Smooth muscle cell (in vitro differentiated cells): ENCODE results near the gene ZNF784. TPM values are rescaled to one million over a fixed set of nuclear protein-coding genes. Genes with fewer than 3 reads are reported as not detected.

ENCODE experiments used
- DNase-seq: peaks from one replicate; lab custom pipeline; 2025; ENCODE audit not compliant: unreplicated experiment; lab: John Stamatoyannopoulos, UW
- H2AFZ ChIP-seq: fragments of 200-600 bp; sonication (generic); 2 replicates; pipeline ENCODE4 v1.6.0; 2016; ENCODE audit warnings: antibody characterized with exemption, low read depth, mild to moderate bottlenecking
- H3F3A ChIP-seq: fragments of 200-600 bp; sonication (generic); 2 replicates; pipeline ENCODE4 v1.6.0; 2017; ENCODE audit warnings: antibody characterized with exemption, low read depth
- H3K27ac ChIP-seq: fragments of 200-600 bp; sonication (generic); 2 replicates; pipeline ENCODE4 v1.5.1; 2016; ENCODE audit warnings: low read depth, mild to moderate bottlenecking
- H3K27me3 ChIP-seq: fragments of 200-600 bp; sonication (generic); 2 replicates; pipeline ENCODE4 v1.6.1; 2016; ENCODE audit warnings: low read depth, mild to moderate bottlenecking
- H3K36me3 ChIP-seq: fragments of 200-600 bp; sonication (generic); 2 replicates; pipeline ENCODE4 v1.5.1; 2016; ENCODE audit warnings: low read depth
- H3K4me1 ChIP-seq: fragments of 200-600 bp; sonication (generic); 2 replicates; pipeline ENCODE4 v1.5.1; 2016; ENCODE audit warnings: low read depth
- H3K4me2 ChIP-seq: fragments of 200-600 bp; sonication (generic); 2 replicates; pipeline ENCODE4 v1.6.0; 2016; ENCODE audit warnings: mild to moderate bottlenecking
- H3K4me3 ChIP-seq: fragments of 200-600 bp; sonication (generic); 2 replicates; pipeline ENCODE4 v1.5.1; 2016; ENCODE audit warnings: mild to moderate bottlenecking
- H3K79me2 ChIP-seq: fragments of 200-600 bp; sonication (generic); 2 replicates; pipeline ENCODE4 v1.6.0; 2016; ENCODE audit warnings: low read depth, mild to moderate bottlenecking
- H3K9ac ChIP-seq: fragments of 200-600 bp; sonication (generic); 2 replicates; pipeline ENCODE4 v1.6.0; 2016; ENCODE audit warnings: low read depth
- H3K9me3 ChIP-seq: fragments of 200-600 bp; sonication (generic); replicated peaks from 2 replicates; pipeline ENCODE4 v1.5.1; 2016; ENCODE audit warnings: low read depth
- H4K20me1 ChIP-seq: fragments of 200-600 bp; sonication (generic); 2 replicates; pipeline ENCODE4 v1.6.0; 2016; ENCODE audit warnings: low read depth
- CTCF ChIP-seq: fragments of 200-600 bp; sonication (generic); IDR thresholded peaks from 2 replicates; pipeline ENCODE4 v1.5.1; 2017; ENCODE audit warnings: borderline replicate concordance, mild to moderate bottlenecking, antibody characterized with exemption; ENCODE audit not compliant: insufficient read depth, poor library complexity, severe bottlenecking
- WGBS: methylation state at CpG from one replicate; pipeline ENCODE4 v1.1.7; 2016; ENCODE audit warnings: low lambda C conversion rate; 5-methylcytosine and 5-hydroxymethylcytosine counted together
- polyA plus RNA-seq: library from polyadenylated mRNA; unstranded; fragments of >200 nt; fragmentation: Nextera tagmentation; extraction: Ambion mirVana; gene quantifications from 2 replicates; pipeline ENCODE4 v1.2.1, GENCODE V29; 2016
- total RNA-seq: library from RNA; depleted of rRNA; stranded (reverse); fragments of >200 nt; gene quantifications from 2 replicates; pipeline ENCODE4 v1.2.3, GENCODE V29; 2014

Gene ZNF784
- total and polyA plus RNA-seq, 2 experiments from 2014 or later, result 3.1 to 7.3 TPM

DNA sequence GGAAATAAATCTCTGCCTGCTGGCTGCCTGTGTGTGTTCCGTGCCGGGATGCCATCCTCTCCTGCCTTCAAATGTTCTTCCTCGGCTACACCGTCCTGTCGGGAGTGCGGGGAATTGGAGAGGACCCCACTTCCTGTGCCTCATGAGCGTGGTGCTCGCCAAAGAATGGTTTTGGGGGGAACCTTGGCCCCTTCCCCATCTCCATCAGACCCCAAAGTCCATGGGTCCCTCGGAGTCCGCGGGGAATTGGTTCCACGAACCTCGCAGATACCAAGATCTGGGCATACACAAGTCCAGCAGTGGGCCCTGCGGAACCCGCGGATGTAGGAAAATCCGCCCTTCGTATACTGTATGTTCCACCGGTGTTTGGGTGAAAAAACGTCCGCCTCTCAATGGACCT lies 21.3 kb downstream of the ZNF784 start:
- WGBS, result 96% methylated on average over 21 of the region's 21 CpGs
- H3K36me3 ChIP-seq, result no peaks in the 10 kb centered on the region
- no peaks in the 10 kb centered on the region for H3K27me3 ChIP-seq
- no peak overlapping the region for H3K9ac ChIP-seq
- peaks cover 18% of the 10 kb centered on the region for H3K79me2 ChIP-seq
- H4K20me1 ChIP-seq, result peaks cover 17% of the 10 kb centered on the region
- no peak overlapping the region for H3K27ac ChIP-seq
- no peak overlapping the region for H3K4me3 ChIP-seq
- no peak for DNase-seq
- H2AFZ ChIP-seq, result no peak overlapping the region
- no peak for TF ChIP-seq CTCF
- peaks cover 16% of the 10 kb centered on the region for H3F3A ChIP-seq
- peaks cover 16% of the 10 kb centered on the region for H3K4me1 ChIP-seq
- no peaks in the 10 kb centered on the region for H3K9me3 ChIP-seq
- H3K4me2 ChIP-seq, result no peak overlapping the region

GRCh38 chr19:55602104-55603001 lies 22.0 kb downstream of the ZNF784 start:
- TF ChIP-seq CTCF, result no peak
- peaks cover 16% of the 10 kb centered on the region for H3F3A ChIP-seq
- 97% methylated on average over 60 of the region's 60 CpGs for WGBS
- H4K20me1 ChIP-seq, result peaks cover 10% of the 10 kb centered on the region
- peaks cover 16% of the 10 kb centered on the region for H3K4me1 ChIP-seq
- H3K27ac ChIP-seq, result no peak overlapping the region
- no peaks in the 10 kb centered on the region for H3K27me3 ChIP-seq
- no peak overlapping the region for H3K4me2 ChIP-seq
- peaks cover 11% of the 10 kb centered on the region for H3K79me2 ChIP-seq
- H3K4me3 ChIP-seq, result no peak overlapping the region
- H2AFZ ChIP-seq, result no peak overlapping the region
- DNase-seq, result no peak
- no peaks in the 10 kb centered on the region for H3K36me3 ChIP-seq
- H3K9me3 ChIP-seq, result no peaks in the 10 kb centered on the region
- H3K9ac ChIP-seq, result no peak overlapping the region

DNA sequence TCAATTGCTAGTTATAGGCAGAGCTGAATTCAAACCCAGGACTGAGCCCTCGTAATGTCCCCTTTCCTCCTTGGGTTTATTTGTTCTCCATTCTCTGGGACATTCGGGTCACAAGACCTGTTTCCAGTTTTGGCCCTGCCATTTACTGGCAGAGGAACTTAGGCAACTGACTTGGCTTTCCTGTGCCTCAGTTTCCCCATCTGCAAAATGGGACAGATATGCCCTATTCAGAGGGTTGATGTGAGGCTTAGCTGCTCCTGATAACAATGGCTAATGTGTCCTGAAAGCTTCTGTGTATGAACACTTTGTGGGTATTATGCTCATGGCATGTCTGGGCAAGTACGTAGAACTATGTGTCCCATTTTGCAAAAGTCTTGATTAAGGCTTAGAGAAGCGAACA lies 23.3 kb downstream of the ZNF784 start:
- peaks cover 8% of the 10 kb centered on the region for H3K4me1 ChIP-seq
- H3K4me3 ChIP-seq, result peak overlapping the region; percentile 94
- 82% methylated on average over 4 of the region's 4 CpGs for WGBS
- no peaks in the 10 kb centered on the region for H3K27me3 ChIP-seq
- no peak for DNase-seq
- H4K20me1 ChIP-seq, result no peaks in the 10 kb centered on the region
- H3K9me3 ChIP-seq, result no peaks in the 10 kb centered on the region
- no peaks in the 10 kb centered on the region for H3K79me2 ChIP-seq
- H3K9ac ChIP-seq, result no peak overlapping the region
- H3K4me2 ChIP-seq, result peak overlapping the region; percentile 78
- H2AFZ ChIP-seq, result no peak overlapping the region
- peaks cover 16% of the 10 kb centered on the region for H3F3A ChIP-seq
- H3K36me3 ChIP-seq, result no peaks in the 10 kb centered on the region
- peak overlapping the region; percentile 96 for H3K27ac ChIP-seq
- TF ChIP-seq CTCF, result no peak
